Mucosa of descending colon (tissue), 3 donors: ENCODE data around the gene DNAJC15. TPM values are rescaled to one million over a fixed set of nuclear protein-coding genes. Genes with fewer than 3 reads are reported as not detected.

Experiments used
- ATAC-seq: fragments of 200-7000 bp; cut with Tn5 transposase; one replicate; pipeline ENCODE4 v1.9.1; 2020; ENCODE audit warnings: mild to moderate bottlenecking, moderate library complexity
- DNase-seq, 3 donors: peaks; one replicate each; pipeline ENCODE4 v3.0.0-alpha.2; 2020
- H3K36me3 ChIP-seq: fragments of 200-600 bp; one replicate; pipeline ENCODE4 v1.8.0; 2021; ENCODE audit warnings: low read depth, mild to moderate bottlenecking
- H3K4me1 ChIP-seq: fragments of 200-600 bp; one replicate; pipeline ENCODE4 v1.8.0; 2021; ENCODE audit warnings: low read depth, mild to moderate bottlenecking
- H3K4me3 ChIP-seq: fragments of 200-600 bp; one replicate; pipeline ENCODE4 v1.8.0; 2021; ENCODE audit warnings: mild to moderate bottlenecking
- H3K9me3 ChIP-seq: fragments of 200-600 bp; one replicate; pipeline ENCODE4 v1.8.0; 2021; ENCODE audit warnings: mild to moderate bottlenecking
- intact Hi-C, 2 donors: fragments of 100-400 bp; cut with DNase I in 1 of 2; cut with micrococcal nuclease in 1 of 2; formaldehyde crosslinking; loops; one replicate each; pipeline versions ENCODE4 v1.11.0 to v1.11.1; 2022; cut with DNase I, micrococcal nuclease
- total RNA-seq, 3 donors: library from RNA; stranded (reverse); fragmentation: NEBNext Ultra II Directional in 2 of 3; extraction: Animal tissue kit (Norgen Biotek cat#: 25700) in 2 of 3; gene quantifications; one replicate each; pipeline versions ENCODE4 v1.2.1 to v1.2.4, GENCODE V29; 2021 to 2023
- TF ChIP-seq, protein P1 (sequence below): fragments of 200-600 bp; IDR thresholded peaks from one replicate; pipeline ENCODE4 v1.8.0; 2022; ENCODE audit warnings: antibody characterized with exemption, mild to moderate bottlenecking
- donor health status: DM: no; HTN: no; CAD: no; lungs with moderate emphysema.
- donor health status: DM: no; HTN: no; CAD: no.
- donor health status: DM: no; HTN: yes; CAD: no.

Gene DNAJC15
- total RNA-seq, 3 donors from 2014 or later: 15.9 to 29.7 (median 27.2) TPM

- Histone ChIP-seq H3K36me3 (no peaks in the 10 kb centered on the region), H3K4me3 (no peak overlapping the region), H3K9me3 (no peaks in the 10 kb centered on the region), H3K4me1 (peaks cover 2% of the 10 kb centered on the region)
- intact Hi-C loops: no loop called here
- no peak for DNase-seq
- TF ChIP-seq, protein P1, sequence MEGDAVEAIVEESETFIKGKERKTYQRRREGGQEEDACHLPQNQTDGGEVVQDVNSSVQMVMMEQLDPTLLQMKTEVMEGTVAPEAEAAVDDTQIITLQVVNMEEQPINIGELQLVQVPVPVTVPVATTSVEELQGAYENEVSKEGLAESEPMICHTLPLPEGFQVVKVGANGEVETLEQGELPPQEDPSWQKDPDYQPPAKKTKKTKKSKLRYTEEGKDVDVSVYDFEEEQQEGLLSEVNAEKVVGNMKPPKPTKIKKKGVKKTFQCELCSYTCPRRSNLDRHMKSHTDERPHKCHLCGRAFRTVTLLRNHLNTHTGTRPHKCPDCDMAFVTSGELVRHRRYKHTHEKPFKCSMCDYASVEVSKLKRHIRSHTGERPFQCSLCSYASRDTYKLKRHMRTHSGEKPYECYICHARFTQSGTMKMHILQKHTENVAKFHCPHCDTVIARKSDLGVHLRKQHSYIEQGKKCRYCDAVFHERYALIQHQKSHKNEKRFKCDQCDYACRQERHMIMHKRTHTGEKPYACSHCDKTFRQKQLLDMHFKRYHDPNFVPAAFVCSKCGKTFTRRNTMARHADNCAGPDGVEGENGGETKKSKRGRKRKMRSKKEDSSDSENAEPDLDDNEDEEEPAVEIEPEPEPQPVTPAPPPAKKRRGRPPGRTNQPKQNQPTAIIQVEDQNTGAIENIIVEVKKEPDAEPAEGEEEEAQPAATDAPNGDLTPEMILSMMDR: no peak
- no peak for ATAC-seq
Measured at GRCh38 chr13:43136920-43137575, 113.7 kb downstream of the DNAJC15 start.

DNA sequence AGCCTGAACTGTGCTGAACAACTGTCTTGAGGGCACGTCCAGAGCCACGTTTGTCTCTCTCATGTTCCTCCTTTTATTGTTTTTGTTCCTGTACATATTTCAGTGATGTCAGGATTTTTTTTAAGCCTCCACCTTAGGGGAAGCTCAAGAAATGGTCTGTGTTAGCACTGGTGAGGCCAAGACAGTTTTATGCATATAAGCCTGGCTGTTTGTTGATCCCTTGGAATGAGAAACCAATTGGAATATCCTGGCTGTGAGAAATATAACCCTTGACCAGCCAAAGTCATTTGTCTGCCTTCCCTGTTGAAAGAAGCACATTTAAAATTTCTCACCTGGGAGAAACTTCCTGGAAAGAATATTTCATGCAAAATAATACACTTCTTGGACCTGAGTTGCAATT, 115.8 kb downstream of the DNAJC15 start:
- H3K4me1 ChIP-seq: no peaks in the 10 kb centered on the region
- DNase-seq (no peak), ATAC-seq (no peak)
- H3K4me3 ChIP-seq: no peak overlapping the region
- intact Hi-C loops: no loop called here
- no peaks in the 10 kb centered on the region for H3K36me3 ChIP-seq
- no peaks in the 10 kb centered on the region for H3K9me3 ChIP-seq
- TF ChIP-seq, protein P1: no peak

GRCh38 chr13:43139921-43140320, 116.5 kb downstream of the DNAJC15 start:
- no peaks in the 10 kb centered on the region for H3K4me1 ChIP-seq
- H3K9me3 ChIP-seq: no peaks in the 10 kb centered on the region
- TF ChIP-seq, protein P1: no peak
- H3K4me3 ChIP-seq: no peak overlapping the region
- intact Hi-C loops: no loop called here
- ATAC-seq (no peak), DNase-seq (no peak)
- H3K36me3 ChIP-seq: no peaks in the 10 kb centered on the region

DNA sequence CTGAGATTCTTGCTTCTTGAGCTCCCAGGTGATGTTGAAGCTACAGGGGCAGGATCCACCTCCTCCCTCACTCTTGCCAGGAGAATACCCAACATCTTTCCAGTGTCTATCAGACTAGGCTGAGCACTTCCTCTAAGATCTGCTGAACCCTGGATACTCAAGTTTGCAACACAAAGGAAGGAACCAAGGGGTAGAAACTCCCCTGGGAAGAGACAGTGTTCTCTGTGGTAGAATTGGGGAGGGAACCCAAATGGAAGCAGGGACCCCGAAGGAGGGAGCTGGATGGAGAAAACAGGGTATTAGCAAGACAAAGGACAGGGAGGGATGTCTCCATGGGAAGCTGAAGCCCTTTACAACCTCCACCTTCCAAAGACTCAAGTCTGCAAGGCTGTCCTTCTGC, 117.6 kb downstream of the DNAJC15 start:
- no peaks in the 10 kb centered on the region for H3K9me3 ChIP-seq
- TF ChIP-seq, protein P1: no peak

DNA sequence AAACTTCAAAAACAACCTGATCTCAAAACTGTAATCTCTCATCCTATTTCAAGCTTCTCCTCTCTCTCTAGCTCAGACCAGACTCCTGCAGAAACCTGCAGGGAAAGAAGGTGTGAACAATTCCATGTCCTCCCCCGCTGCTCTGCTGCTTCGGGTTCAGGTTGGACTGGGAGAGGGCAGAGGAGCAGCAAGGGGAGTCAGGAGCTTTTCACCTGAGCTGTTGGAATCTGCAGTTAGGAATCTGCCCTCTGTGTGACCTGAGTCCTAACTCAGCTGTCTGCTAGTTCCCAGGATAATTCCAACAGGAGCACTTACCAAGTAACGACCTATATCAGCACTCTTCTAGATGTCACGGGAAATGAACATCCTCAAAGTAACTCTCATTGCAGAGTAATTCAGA, 118.3 kb downstream of the DNAJC15 start:
- Histone ChIP-seq H3K4me1 (no peaks in the 10 kb centered on the region), H3K4me3 (no peak overlapping the region), H3K36me3 (no peaks in the 10 kb centered on the region), H3K9me3 (no peaks in the 10 kb centered on the region)
- intact Hi-C loops: no loop called here
- ATAC-seq (no peak), DNase-seq (no peak)
- TF ChIP-seq, protein P1: no peak

More for the DNA sequence above, 117.6 kb downstream of the DNAJC15 start:
- Histone ChIP-seq H3K36me3 (no peaks in the 10 kb centered on the region), H3K4me3 (no peak overlapping the region), H3K4me1 (no peaks in the 10 kb centered on the region)
- ATAC-seq (no peak), DNase-seq (no peak)
- intact Hi-C loops: no loop called here

GRCh38 chr13:43143591-43143990, 120.2 kb downstream of the DNAJC15 start:
- ATAC-seq: no peak
- intact Hi-C loops: no loop called here
- TF ChIP-seq, protein P1: no peak
- Histone ChIP-seq H3K4me3 (no peak overlapping the region), H3K9me3 (no peaks in the 10 kb centered on the region), H3K4me1 (no peaks in the 10 kb centered on the region), H3K36me3 (no peaks in the 10 kb centered on the region)
- DNase-seq: no peak
